Transverse colon (tissue), 4 donors: ENCODE results near the gene ZCCHC9. TPM values are rescaled to one million over a fixed set of nuclear protein-coding genes. Genes with fewer than 3 reads are reported as not detected.
"Not testable (repeated sequence)": the region's sequence is repeated elsewhere in the genome, so short reads cannot be mapped to it uniquely, and the experiment has no call there.

Source experiments
- DNase-seq: peaks from one replicate; pipeline ENCODE4 v3.0.0-alpha.2; 2019
- H3K27ac ChIP-seq, 4 donors: fragments of 200-600 bp; sonication (generic); 2 replicates each; pipeline ENCODE4 v1.5.1; 2016 to 2018; ENCODE audit warnings: inconsistent platforms in 4 of 4
- H3K27me3 ChIP-seq: fragments of 200-600 bp; sonication (generic); 2 replicates; pipeline ENCODE4 v1.5.1; 2017; ENCODE audit warnings: inconsistent platforms
- H3K36me3 ChIP-seq, 4 donors: fragments of 200-600 bp; sonication (generic); 2 replicates each; pipeline ENCODE4 v1.5.1; 2017 to 2019; ENCODE audit warnings: inconsistent platforms in 4 of 4
- H3K4me1 ChIP-seq, 4 donors: fragments of 200-600 bp; sonication (generic); 2 replicates each; pipeline ENCODE4 v1.5.1; 2017 to 2020; ENCODE audit warnings: inconsistent platforms in 4 of 4
- H3K4me3 ChIP-seq, 4 donors: fragments of 200-600 bp; sonication (generic); 1 replicate in 1 of 4; 2 replicates in 3 of 4; pipeline versions ENCODE4 v1.5.1 to v1.6.1; 2017 to 2019; ENCODE audit warnings: inconsistent platforms in 4 of 4
- H3K9me3 ChIP-seq, 2 donors: fragments of 200-600 bp; sonication (generic); 2 replicates each; pipeline ENCODE4 v1.5.1; 2017 to 2019; ENCODE audit warnings: inconsistent platforms in 2 of 2
- CTCF ChIP-seq, 5 experiments: fragments of 200-600 bp in 3 of 5; fragments of 450-650 bp in 2 of 5; sonication (generic) in 3 of 5; IDR thresholded peaks; 1 replicate in 2 of 5; 2 replicates in 3 of 5; pipeline ENCODE4 v1.5.1; 2016 to 2017; ENCODE audit warnings: antibody characterized with exemption in 5 of 5, inconsistent platforms in 3 of 5, mild to moderate bottlenecking in 2 of 5, moderate library complexity in 1 of 5
- EP300 ChIP-seq: sonication (generic); formaldehyde crosslinking; IDR thresholded peaks from one replicate; pipeline ENCODE4 v1.6.1; 2017; ENCODE audit warnings: antibody characterized with exemption, low read depth
- POLR2A ChIP-seq: fragments of 450-650 bp; IDR thresholded peaks from one replicate; pipeline ENCODE4 v1.6.1; 2016; ENCODE audit warnings: antibody characterized with exemption, mild to moderate bottlenecking, moderate library complexity
- POLR2AphosphoS5 ChIP-seq, 3 donors: sonication (generic); formaldehyde crosslinking; IDR thresholded peaks; one replicate each; pipeline ENCODE4 v1.6.1; 2016; ENCODE audit warnings: antibody characterized with exemption in 3 of 3
- WGBS, 2 donors: methylation state at CpG; one replicate each; pipeline ENCODE4 v1.1.5; 2018; ENCODE audit warnings: low coverage in 1 of 2; 5-methylcytosine and 5-hydroxymethylcytosine counted together
- in situ Hi-C, 4 donors: fragments of 200-750 bp; cut with MboI; loops; one replicate each; pipeline versions ENCODE4 v1.15.0 to v1.15.1; 2017; ENCODE audit warnings: low sequenced_read_pairs in 3 of 4, low pct_ligation_motif_present in 1 of 4, low pct_unique_long_range_greater_than_20kb in 1 of 4
- intact Hi-C: fragments of 100-400 bp; cut with DNase I; formaldehyde crosslinking; loops from one replicate; pipeline ENCODE4 v1.15.1; 2023; ENCODE audit warnings: low total_unique reads
- total RNA-seq, 4 donors: library from RNA; depleted of rRNA; stranded (reverse); fragments of >200 nt; gene quantifications; one replicate each; pipeline ENCODE4 v1.1.0, GENCODE V29; 2016

The ZCCHC9 gene
- total RNA-seq, 4 donors from 2014 or later = 9.7 to 30.3 (median 17.0) TPM

- intact Hi-C loops (no loop called here), in situ Hi-C loops (no loop called here)
- H3K4me3 ChIP-seq = no peak overlapping the region
- DNase-seq = no peak
- 71 to 91% methylated on average over 2 to 3 of the region's 3 CpGs for WGBS, 2 donors
- no peaks in the 10 kb centered on the region for H3K36me3 ChIP-seq
- H3K27me3 ChIP-seq = no peaks in the 10 kb centered on the region
- H3K27ac ChIP-seq = no peak overlapping the region
- TF ChIP-seq CTCF (IDR thresholded peaks at IDR 0.05) = no peak
- no peak for TF ChIP-seq EP300
- TF ChIP-seq POLR2A = no peak
- no peak for TF ChIP-seq POLR2AphosphoS5 (IDR thresholded peaks at IDR 0.05)
- H3K9me3 ChIP-seq = no peaks in the 10 kb centered on the region
- H3K4me1 ChIP-seq = peaks cover 0 to 8% (median 0%) of the 10 kb centered on the region in 4 donors
These were observed 32.7 kb upstream of the ZCCHC9 start for GRCh38 chr5:81268521-81269196.

GRCh38 chr5:81269751-81270393 lies 31.5 kb upstream of the ZCCHC9 start:
- TF ChIP-seq CTCF (IDR thresholded peaks at IDR 0.05) (no peak), EP300 (no peak), POLR2AphosphoS5 (IDR thresholded peaks at IDR 0.05) (no peak), POLR2A (no peak)
- H3K9me3 ChIP-seq = no peaks in the 10 kb centered on the region
- WGBS, 2 donors = 94% methylated on average over 8 of the region's 8 CpGs; no CpG with 5 or more reads in 1 of the 2 donors
- H3K27ac ChIP-seq = no peak overlapping the region
- H3K27me3 ChIP-seq = no peaks in the 10 kb centered on the region
- H3K4me3 ChIP-seq = no peak overlapping the region
- no peak for DNase-seq
- H3K36me3 ChIP-seq = no peaks in the 10 kb centered on the region
- peaks cover 0 to 8% (median 0%) of the 10 kb centered on the region in 4 donors for H3K4me1 ChIP-seq
- in situ Hi-C loops (no loop called here), intact Hi-C loops (no loop called here)

- H3K4me1 ChIP-seq, H3K9me3 ChIP-seq, intact Hi-C loops, H3K4me3 ChIP-seq, H3K27me3 ChIP-seq, H3K36me3 ChIP-seq, DNase-seq, H3K27ac ChIP-seq, in situ Hi-C loops: not testable (repeated sequence)
- 100% methylated on average over 1 of the region's 2 CpGs; no CpG with 5 or more reads in 1 of the 2 donors for WGBS, 2 donors
These were observed 30.9 kb upstream of the ZCCHC9 start for GRCh38 chr5:81270394-81271027.

GRCh38 chr5:81283976-81284375 lies 17.4 kb upstream of the ZCCHC9 start:
- Histone ChIP-seq H3K27ac (no peak overlapping the region), H3K4me3 (no peak overlapping the region), H3K4me1 (no peaks in the 10 kb centered on the region), H3K27me3 (no peaks in the 10 kb centered on the region), H3K9me3 (no peaks in the 10 kb centered on the region), H3K36me3 (no peaks in the 10 kb centered on the region)
- in situ Hi-C loops = no loop called here
- no peak for TF ChIP-seq EP300
- DNase-seq = no peak
- intact Hi-C loops = no loop called here
- 100% methylated on average over 1 of the region's 1 CpG; no CpG with 5 or more reads in 1 of the 2 donors for whole genome bisulfite sequencing, 2 donors

- no peaks in the 10 kb centered on the region for H3K4me1 ChIP-seq
- no peak for DNase-seq
- no peaks in the 10 kb centered on the region for H3K9me3 ChIP-seq
- intact Hi-C loops = no loop called here
- no peak for TF ChIP-seq POLR2AphosphoS5 (IDR thresholded peaks at IDR 0.05)
- no peak for TF ChIP-seq POLR2A
- TF ChIP-seq CTCF (IDR thresholded peaks at IDR 0.05) = no peak
- TF ChIP-seq EP300 = no peak
- no peaks in the 10 kb centered on the region for H3K36me3 ChIP-seq
- H3K27me3 ChIP-seq = no peaks in the 10 kb centered on the region
- in situ Hi-C loops = no loop called here
- H3K4me3 ChIP-seq = no peak overlapping the region
- H3K27ac ChIP-seq = no peak overlapping the region
- WGBS, 2 donors = 56 to 67% methylated on average over 3 of the region's 3 CpGs
These were observed 15.2 kb upstream of the ZCCHC9 start for GRCh38 chr5:81286059-81286617.
